Gastroesophageal sphincter (tissue), 4 donors: ENCODE measurements around the gene TMEM125. TPM values are rescaled to one million over a fixed set of nuclear protein-coding genes. Genes with fewer than 3 reads are reported as not detected.

Experiments
- ATAC-seq: fragments of 150-250 bp; one replicate; pipeline ENCODE4 v1.9.1; 2016; ENCODE audit warnings: mild to moderate bottlenecking, moderate library complexity
- H3K27ac ChIP-seq, 4 donors: fragments of 200-600 bp; sonication (generic) in 3 of 4; 1 replicate in 3 of 4; 2 replicates in 1 of 4; pipeline ENCODE4 v1.5.1; 2016 to 2019
- H3K27me3 ChIP-seq: fragments of 200-600 bp; sonication (generic); one replicate; pipeline ENCODE4 v1.5.1; 2019
- H3K36me3 ChIP-seq, 2 donors: fragments of 200-600 bp; sonication (generic); one replicate each; pipeline ENCODE4 v1.5.1; 2019; ENCODE audit warnings: control low read depth in 1 of 2
- H3K4me1 ChIP-seq, 3 donors: fragments of 200-600 bp; sonication (generic); 1 replicate in 2 of 3; 2 replicates in 1 of 3; pipeline ENCODE4 v1.5.1; 2016 to 2019; ENCODE audit warnings: control low read depth in 2 of 3
- H3K4me3 ChIP-seq, 2 donors: fragments of 200-600 bp; sonication (generic); one replicate each; pipeline ENCODE4 v1.5.1; 2019; ENCODE audit warnings: mild to moderate bottlenecking in 1 of 2, moderate library complexity in 1 of 2
- H3K9me3 ChIP-seq, 3 donors: fragments of 200-600 bp; sonication (generic); one replicate each; pipeline ENCODE4 v1.5.1; 2017 to 2019; ENCODE audit warnings: control low read depth in 2 of 3
- EP300 ChIP-seq: sonication (generic); formaldehyde crosslinking; IDR thresholded peaks from one replicate; pipeline ENCODE4 v1.6.1; 2017; ENCODE audit warnings: antibody characterized with exemption, mild to moderate bottlenecking
- POLR2A ChIP-seq, 2 donors: fragments of 450-650 bp; IDR thresholded peaks; one replicate each; pipeline ENCODE4 v1.6.1; 2017; ENCODE audit warnings: antibody characterized with exemption in 2 of 2, mild to moderate bottlenecking in 2 of 2, moderate library complexity in 1 of 2
- POLR2AphosphoS5 ChIP-seq: sonication (generic); formaldehyde crosslinking; IDR thresholded peaks from one replicate; pipeline ENCODE4 v1.6.1; 2017; ENCODE audit warnings: antibody characterized with exemption
- WGBS, 2 donors: methylation state at CpG; one replicate each; pipeline ENCODE4 v1.1.5; 2018; ENCODE audit warnings: low coverage in 1 of 2; 5-methylcytosine and 5-hydroxymethylcytosine counted together
- total RNA-seq, 4 donors: library from RNA; depleted of rRNA; stranded (reverse); fragments of >200 nt; gene quantifications; one replicate each; pipeline ENCODE4 v1.1.0, GENCODE V29; 2016
- TF ChIP-seq, protein P1 (sequence below), 4 experiments: fragments of 200-600 bp in 2 of 4; fragments of 450-650 bp in 2 of 4; sonication (generic) in 1 of 4; IDR thresholded peaks; one replicate each; pipeline ENCODE4 v1.5.1; 2017 to 2019; ENCODE audit warnings: antibody characterized with exemption in 4 of 4, mild to moderate bottlenecking in 2 of 4, moderate library complexity in 2 of 4

TMEM125 gene
- under 1 TPM in 1 of 4 donors, not detected in 3; 0.45 TPM for total RNA-seq

DNA sequence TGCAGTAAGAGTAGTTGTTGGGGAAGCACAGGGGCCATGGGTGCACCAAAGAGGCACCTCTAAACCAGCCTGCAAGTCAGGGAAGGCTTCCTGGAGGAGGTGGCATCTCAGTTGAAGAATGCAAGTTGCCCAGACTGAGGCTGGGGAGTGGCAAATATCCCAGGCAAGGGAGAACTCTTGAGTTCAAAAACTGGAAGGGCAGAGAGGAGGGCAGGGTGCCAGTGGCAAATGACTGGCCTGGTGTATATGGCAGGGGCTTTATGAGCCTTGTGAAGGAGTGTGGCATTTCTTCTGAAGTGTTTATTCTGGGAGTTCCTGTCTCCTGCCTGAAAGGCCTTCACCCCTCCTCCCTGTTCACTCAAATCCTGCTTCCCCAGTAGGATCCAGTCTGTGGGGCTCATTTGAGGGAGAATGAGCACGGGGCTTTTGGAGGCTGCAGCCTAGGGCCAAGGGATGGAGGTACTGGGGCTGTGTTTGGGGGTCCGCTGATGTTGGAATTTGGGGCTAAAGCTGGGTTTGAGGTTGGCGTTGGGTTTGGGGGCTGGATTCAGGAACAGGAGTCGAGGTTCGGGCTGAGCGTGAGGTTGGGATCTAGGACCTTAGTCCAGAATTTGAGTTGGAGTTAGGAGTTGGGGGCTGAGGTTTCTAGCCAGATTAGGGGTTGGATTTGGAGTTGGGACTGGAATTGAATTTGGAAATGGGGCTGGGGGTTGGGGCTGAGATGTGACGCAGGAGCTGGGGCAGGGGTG, at the start of gene TMEM125:
Gene TMEM125, plus strand, starts transcription at position 357 of the 749 bp plus-strand sequence. CDS start 2,740 bp downstream, outside the sequence.
- H3K27ac ChIP-seq, result no peak within 1 kb of the TSS
- WGBS, 2 donors, result 60 to 64% methylated on average over 1 to 6 of the region's 7 CpGs
- H3K27me3 ChIP-seq, result peaks cover 45% of the 10 kb centered on the region

DNA sequence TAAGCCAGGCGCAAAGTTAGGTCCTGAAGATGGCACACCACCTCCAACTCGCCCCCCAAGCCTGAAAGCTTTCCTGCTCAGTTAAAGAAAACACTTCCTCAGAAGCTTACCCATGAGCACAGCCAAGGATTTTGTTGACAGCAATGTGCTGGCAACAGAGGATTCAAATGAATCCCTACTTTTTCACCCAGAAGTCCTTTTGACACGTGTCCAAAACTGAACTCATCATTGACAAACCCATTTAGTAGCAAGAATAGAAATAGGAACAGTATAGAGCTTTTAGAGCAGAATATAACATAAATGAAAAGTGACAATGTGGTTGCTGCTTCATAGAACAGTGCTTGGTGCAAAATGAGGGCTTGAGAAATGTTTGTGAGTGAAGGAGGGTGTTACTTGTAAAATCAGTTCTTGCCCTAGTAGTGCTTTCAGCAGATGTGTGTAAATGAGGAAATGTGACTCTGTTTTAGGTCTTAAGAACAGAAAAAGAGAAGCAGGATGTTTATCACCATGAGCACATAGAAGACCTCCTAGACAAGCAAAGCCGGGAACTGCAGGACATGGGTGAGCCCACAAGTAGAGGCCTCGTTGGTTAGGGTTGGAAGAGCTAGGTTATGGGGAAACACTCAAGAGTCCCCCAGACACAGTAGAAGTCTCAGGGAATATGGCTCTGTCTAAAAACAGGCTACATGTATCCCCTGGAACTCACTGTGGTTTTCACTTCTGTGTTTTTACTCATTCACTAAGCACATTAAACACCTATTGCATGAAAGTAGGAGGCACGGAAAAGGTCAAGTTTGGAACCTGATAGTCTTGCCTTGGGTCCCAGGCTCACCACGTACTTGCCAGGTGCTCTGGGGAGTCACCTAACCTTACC, 48.6 kb upstream of the TMEM125 start:
- TF ChIP-seq, protein P1, sequence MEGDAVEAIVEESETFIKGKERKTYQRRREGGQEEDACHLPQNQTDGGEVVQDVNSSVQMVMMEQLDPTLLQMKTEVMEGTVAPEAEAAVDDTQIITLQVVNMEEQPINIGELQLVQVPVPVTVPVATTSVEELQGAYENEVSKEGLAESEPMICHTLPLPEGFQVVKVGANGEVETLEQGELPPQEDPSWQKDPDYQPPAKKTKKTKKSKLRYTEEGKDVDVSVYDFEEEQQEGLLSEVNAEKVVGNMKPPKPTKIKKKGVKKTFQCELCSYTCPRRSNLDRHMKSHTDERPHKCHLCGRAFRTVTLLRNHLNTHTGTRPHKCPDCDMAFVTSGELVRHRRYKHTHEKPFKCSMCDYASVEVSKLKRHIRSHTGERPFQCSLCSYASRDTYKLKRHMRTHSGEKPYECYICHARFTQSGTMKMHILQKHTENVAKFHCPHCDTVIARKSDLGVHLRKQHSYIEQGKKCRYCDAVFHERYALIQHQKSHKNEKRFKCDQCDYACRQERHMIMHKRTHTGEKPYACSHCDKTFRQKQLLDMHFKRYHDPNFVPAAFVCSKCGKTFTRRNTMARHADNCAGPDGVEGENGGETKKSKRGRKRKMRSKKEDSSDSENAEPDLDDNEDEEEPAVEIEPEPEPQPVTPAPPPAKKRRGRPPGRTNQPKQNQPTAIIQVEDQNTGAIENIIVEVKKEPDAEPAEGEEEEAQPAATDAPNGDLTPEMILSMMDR (IDR thresholded peaks at IDR 0.05), result no peak
- TF ChIP-seq POLR2A (IDR thresholded peaks at IDR 0.05) (no peak), EP300 (no peak), POLR2AphosphoS5 (no peak)
- Histone ChIP-seq H3K4me3 (no peak overlapping the region), H3K27me3 (peaks cover 17% of the 10 kb centered on the region), H3K9me3 (no peaks in the 10 kb centered on the region), H3K4me1 (no peaks in the 10 kb centered on the region), H3K27ac (no peak overlapping the region), H3K36me3 (no peaks in the 10 kb centered on the region)
- ATAC-seq, result no peak
- WGBS, 2 donors, result 61 to 76% methylated on average over 4 to 7 of the region's 7 CpGs

More for the DNA sequence above, at the start of gene TMEM125:
- no peak for ATAC-seq
- H3K4me3 ChIP-seq, result no peak within 1 kb of the TSS
- H3K9me3 ChIP-seq, result no peaks in the 10 kb centered on the region
- peaks cover 0 to 9% (median 4%) of the 10 kb centered on the region in 3 donors for H3K4me1 ChIP-seq
- TF ChIP-seq, protein P1 (IDR thresholded peaks at IDR 0.05), result no peak
- TF ChIP-seq EP300 (no peak), POLR2AphosphoS5 (no peak), POLR2A (IDR thresholded peaks at IDR 0.05) (no peak)
- H3K36me3 ChIP-seq, result no peaks in the 10 kb centered on the region

DNA sequence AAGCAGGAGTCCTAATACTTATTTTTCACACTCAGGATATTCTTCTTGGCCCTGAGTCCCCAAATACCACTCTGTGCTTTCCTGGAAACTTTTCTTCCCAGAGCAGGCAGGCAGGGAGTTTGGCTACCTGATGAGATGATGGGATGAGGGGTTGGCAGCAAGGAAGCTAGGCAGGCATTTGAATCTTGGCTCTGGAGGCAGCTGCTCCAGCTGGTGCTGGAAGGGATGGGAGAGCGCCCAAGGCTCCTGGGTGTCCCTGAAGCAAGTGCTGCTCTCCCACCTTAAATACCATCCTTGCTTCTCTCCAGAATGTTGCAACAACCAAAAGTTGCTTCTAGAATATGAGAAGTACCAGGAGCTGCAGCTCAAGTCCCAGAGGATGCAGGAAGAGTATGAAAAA, 48.0 kb upstream of the TMEM125 start:
- peaks cover 11% of the 10 kb centered on the region for H3K27me3 ChIP-seq
- WGBS, 2 donors, result no CpG with 5 or more reads among the region's 1 CpG
- no peak for ATAC-seq
- no peaks in the 10 kb centered on the region for H3K36me3 ChIP-seq
- H3K4me1 ChIP-seq, result no peaks in the 10 kb centered on the region
- H3K9me3 ChIP-seq, result no peaks in the 10 kb centered on the region
- H3K4me3 ChIP-seq, result no peak overlapping the region
- TF ChIP-seq POLR2A (IDR thresholded peaks at IDR 0.05), result no peak
- no peak for TF ChIP-seq POLR2AphosphoS5
- no peak for TF ChIP-seq EP300
- TF ChIP-seq, protein P1 (IDR thresholded peaks at IDR 0.05), result no peak
- H3K27ac ChIP-seq, result no peak overlapping the region

DNA sequence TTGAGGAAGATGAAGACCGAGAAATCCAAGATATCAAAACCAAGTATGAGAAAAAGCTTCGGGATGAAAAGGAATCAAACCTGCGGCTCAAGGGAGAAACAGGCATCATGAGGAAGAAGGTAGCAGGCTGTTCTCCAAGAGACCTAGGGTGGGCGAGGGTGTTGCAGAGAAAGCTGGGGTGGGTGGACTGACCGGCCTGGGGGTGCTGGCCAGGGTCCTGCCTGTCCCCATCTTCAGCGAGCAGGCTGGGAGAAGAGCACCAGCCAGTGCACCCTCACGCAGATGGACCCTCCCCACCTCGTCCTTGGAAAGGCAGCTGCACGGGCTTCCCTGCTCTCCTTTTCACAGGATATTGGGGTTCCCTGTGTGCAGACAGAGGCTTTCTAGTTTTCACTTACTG, 46.9 kb upstream of the TMEM125 start:
- Histone ChIP-seq H3K9me3 (no peaks in the 10 kb centered on the region), H3K27ac (no peak overlapping the region), H3K36me3 (no peaks in the 10 kb centered on the region), H3K4me1 (no peaks in the 10 kb centered on the region), H3K27me3 (peaks cover 1% of the 10 kb centered on the region), H3K4me3 (no peak overlapping the region)
- 56% methylated on average over 9 of the region's 9 CpGs; no CpG with 5 or more reads in 1 of the 2 donors for WGBS, 2 donors
- TF ChIP-seq POLR2A (IDR thresholded peaks at IDR 0.05) (no peak), POLR2AphosphoS5 (no peak), EP300 (no peak)
- TF ChIP-seq, protein P1 (IDR thresholded peaks at IDR 0.05), result no peak
- no peak for ATAC-seq
